ENCODE measurements around the gene B3GALNT2. TPM values are rescaled to one million over a fixed set of nuclear protein-coding genes. Genes with fewer than 3 reads are reported as not detected.
"Not testable (repeated sequence)": the region's sequence is repeated elsewhere in the genome, so short reads cannot be mapped to it uniquely, and the experiment has no call there.

The B3GALNT2 gene
- 29.2 and 34.0 TPM in 2 replicates for total RNA-seq

- DNase-seq (ENCODE audit: low read depth in 2 of 2): no peak
These were observed at the start of gene B3GALNT2 for GRCh38 chr1:235504122-235504493. TSS of gene B3GALNT2 (minus strand) at chr1:235504452. CDS start at chr1:235504252, 200 bp downstream.

GRCh38 chr1:235553112-235553551 lies 48.9 kb upstream of the B3GALNT2 start:
- no peak for DNase-seq (ENCODE audit: low read depth in 2 of 2)

- DNase-seq (ENCODE audit: low read depth in 2 of 2): no peak
These were observed 48.0 kb upstream of the B3GALNT2 start for GRCh38 chr1:235552146-235552716.

GRCh38 chr1:235549351-235550139 lies 45.3 kb upstream of the B3GALNT2 start:
- DNase-seq (ENCODE audit: low read depth in 2 of 2): no peak

GRCh38 chr1:235546369-235547155 lies 42.3 kb upstream of the B3GALNT2 start:
- not testable (repeated sequence) for DNase-seq (ENCODE audit: low read depth in 2 of 2)

GRCh38 chr1:235545292-235545930 lies 41.2 kb upstream of the B3GALNT2 start:
- DNase-seq (ENCODE audit: low read depth in 2 of 2): no peak

- not testable (repeated sequence) for DNase-seq (ENCODE audit: low read depth in 2 of 2)
These were observed 38.6 kb upstream of the B3GALNT2 start for GRCh38 chr1:235542845-235543244.

GRCh38 chr1:235533476-235534168 lies 29.4 kb upstream of the B3GALNT2 start:
- DNase-seq (ENCODE audit: low read depth in 2 of 2): no peak

GRCh38 chr1:235532360-235532759 lies 28.1 kb upstream of the B3GALNT2 start:
- DNase-seq (ENCODE audit: low read depth in 2 of 2): peak in 1 of 2 donors; percentile 7

- no peak for DNase-seq (ENCODE audit: low read depth in 2 of 2)
These were observed 23.1 kb upstream of the B3GALNT2 start for GRCh38 chr1:235527196-235527814.

- DNase-seq (ENCODE audit: low read depth in 2 of 2): no peak
These were observed 21.1 kb upstream of the B3GALNT2 start for GRCh38 chr1:235525314-235525713.

- no peak for DNase-seq (ENCODE audit: low read depth in 2 of 2)
These were observed 12.7 kb upstream of the B3GALNT2 start for GRCh38 chr1:235516862-235517446.

GRCh38 chr1:235515844-235516512 lies 11.7 kb upstream of the B3GALNT2 start:
- DNase-seq (ENCODE audit: low read depth in 2 of 2): no peak

- DNase-seq (ENCODE audit: low read depth in 2 of 2): peak; percentile 75 to 79
These were observed 9.5 kb upstream of the B3GALNT2 start for GRCh38 chr1:235513495-235514366.

- DNase-seq (ENCODE audit: low read depth in 2 of 2): peak in 1 of 2 donors; percentile 5
These were observed 7.4 kb upstream of the B3GALNT2 start for GRCh38 chr1:235511470-235512240.

- no peak for DNase-seq (ENCODE audit: low read depth in 2 of 2)
These were observed 6.6 kb upstream of the B3GALNT2 start for GRCh38 chr1:235510823-235511222.

- DNase-seq (ENCODE audit: low read depth in 2 of 2): no peak
These were observed 3.4 kb upstream of the B3GALNT2 start for GRCh38 chr1:235507623-235508022.

Data from lung microvascular endothelial cell (primary cell).